Stimulated activated CD8-positive, alpha-beta memory T cell treated with anti-CD3 and anti-CD28 coated beads, Interleukin-7, amount 100 ng/mL, for 4 hours (primary cell): ENCODE measurements around the gene ROR1.

Source experiments
- DNase-seq, 2 donors: peaks; one replicate each; pipeline ENCODE4 v3.0.0-alpha.2; 2020; ENCODE audit warnings: low read depth in 2 of 2

ROR1 gene

GRCh38 chr1:63773815-63774616, at the start of gene ROR1:
Gene ROR1 (plus strand): TSS chr1:63774017.
- peak in 1 of 2 donors; percentile 7 for DNase-seq

DNA sequence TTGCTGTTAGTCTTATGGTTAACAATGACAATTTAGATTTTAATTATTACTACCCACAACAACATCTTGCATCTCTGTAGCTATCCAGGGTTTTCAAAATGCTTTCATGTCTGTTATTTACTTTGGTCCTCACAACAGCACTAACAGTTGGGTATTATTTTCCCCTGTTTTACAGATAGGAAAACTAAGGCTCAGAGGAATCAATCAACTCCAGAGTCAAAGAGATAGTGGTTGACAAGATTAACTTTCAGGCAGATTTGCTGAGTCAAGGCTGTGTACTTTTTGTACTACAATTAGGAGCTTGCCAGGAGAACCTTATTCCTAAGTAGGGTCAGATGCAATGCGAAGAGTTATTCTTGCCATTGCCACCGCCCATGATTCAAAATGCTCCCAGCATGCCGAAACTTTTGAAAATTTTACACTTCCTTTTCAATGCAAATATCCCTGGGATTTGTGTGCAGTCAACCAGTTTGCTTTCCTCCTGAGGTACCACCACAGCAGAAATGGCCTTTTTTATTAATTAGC, 49.4 kb upstream of the ROR1 start:
- DNase-seq = no peak

- DNase-seq = no peak
Observed at GRCh38 chr1:63728611-63729226, 45.1 kb upstream of the ROR1 start.

GRCh38 chr1:63729227-63729620, 44.6 kb upstream of the ROR1 start:
- DNase-seq = no peak

GRCh38 chr1:63730211-63730610, 43.6 kb upstream of the ROR1 start:
- no peak for DNase-seq

DNA sequence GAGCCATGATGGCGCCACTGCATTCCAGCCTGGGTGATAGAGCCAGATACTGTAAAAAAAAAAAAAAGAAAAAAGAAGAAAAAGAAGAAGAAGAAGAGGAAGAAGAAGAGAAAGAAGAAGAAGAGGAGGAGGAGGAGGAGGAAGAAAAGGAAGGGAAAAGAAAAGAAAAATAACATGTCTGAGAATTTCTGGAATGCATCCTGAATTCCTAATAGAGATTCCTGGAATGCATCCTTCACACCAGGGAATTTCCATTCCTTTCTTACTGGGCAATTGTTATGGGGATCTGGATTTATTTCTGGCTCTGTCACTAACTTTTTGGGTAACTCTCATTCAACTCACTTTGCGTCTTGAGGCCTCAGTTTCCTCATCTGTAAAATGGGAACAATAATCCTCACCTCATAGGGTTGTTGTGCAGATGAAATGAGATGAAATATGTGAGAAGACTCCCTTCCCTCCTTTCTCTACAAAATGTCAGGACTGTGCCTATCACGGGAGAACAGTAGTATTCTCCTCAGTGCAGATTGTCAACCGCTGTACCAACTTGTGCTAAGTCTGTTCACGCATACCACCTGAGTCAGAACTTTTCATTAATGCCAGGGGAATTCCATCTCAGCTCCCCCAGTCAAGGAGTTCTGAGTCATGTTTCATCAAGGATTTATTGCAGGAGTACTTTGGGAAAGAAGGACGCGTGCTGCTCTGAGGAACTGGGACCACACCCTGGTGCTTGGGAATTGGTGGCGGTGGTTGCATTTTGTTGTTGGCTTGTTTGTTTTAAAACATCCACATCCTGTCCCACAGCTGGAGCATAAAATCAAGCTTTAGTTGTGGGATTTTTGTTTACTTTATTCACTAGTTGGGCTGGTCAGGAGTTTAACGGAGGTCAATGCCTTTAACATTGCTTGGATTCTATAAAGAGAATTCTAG, 42.4 kb upstream of the ROR1 start:
- DNase-seq = no peak

DNA sequence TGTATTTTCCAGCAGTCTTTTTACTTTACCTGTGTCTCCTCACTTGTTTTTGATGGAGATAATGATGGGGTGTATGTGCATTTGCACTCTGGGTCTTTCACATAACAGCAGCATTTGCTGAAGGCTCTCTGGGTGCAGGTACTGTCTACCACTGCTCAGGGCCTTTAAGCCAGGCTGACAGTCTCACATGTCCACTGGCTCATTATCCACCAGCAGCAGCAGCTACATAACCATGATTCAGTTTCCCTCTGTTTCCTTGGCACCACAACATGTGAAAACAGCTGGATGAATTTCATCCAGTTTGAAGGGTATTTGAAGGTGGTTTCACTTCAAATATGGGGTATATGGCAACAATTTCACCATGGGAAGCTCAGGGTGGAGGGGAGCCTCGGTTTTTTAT, 41.2 kb upstream of the ROR1 start:
- DNase-seq = no peak

DNA sequence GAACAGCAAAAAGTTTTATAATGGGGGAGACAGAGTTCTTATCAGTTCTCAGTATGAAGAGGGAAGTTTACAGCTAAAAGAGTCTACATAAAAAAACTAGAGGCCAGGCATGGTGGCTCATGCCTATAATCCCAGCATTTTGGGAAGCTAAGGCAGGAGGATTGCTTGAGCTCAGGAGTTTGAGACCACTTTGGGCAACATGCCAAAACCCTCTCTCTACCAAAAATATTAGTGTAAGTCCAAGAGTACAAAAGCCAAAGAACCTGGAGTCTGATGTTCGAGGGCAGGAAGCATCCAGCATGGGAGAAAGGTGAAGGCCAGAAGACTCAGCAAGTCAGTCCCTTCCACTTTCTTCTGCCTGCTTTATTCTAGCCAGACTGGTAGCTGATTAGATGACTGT, 35.0 kb upstream of the ROR1 start:
- no peak for DNase-seq

DNA sequence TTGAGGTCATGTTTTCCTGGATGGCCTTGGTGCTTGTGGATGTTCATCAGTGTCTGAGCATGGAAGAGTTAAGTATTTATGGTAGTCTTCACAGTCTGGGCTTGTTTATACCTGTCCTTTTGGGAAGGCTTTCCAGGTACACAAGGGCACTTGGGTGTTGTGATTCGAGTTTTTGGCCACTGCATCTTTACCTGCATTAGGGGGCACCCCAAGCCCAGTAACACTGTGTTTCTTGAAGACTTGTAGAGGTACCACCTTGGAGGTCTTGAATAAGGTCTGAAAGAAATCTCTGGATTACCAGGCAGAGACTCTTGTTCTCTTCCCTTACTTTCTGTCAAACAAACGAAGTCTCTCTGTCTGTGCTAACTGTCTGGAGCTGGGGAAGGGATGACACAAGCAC, 34.4 kb upstream of the ROR1 start:
- no peak for DNase-seq

DNA sequence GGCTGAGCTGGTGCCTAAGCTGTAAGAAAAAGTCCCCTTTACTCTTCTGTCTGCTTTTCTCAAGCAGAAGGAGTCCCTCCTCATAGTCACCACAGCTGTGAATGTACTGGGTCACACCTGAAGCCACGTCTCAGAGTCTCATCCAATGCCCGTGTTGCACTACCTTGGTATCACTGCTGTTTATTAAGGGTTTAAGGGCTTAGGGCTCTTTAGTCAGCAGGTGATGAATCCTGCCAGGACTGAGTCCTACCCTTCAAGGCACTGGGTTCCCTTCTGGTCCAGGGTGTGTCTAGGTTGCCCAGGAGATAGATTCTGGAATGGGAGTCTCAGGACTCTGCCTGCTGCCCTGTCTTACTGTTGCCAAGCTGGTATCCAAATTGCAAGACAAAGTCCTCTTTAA, 33.4 kb upstream of the ROR1 start:
- no peak for DNase-seq

- DNase-seq = no peak
Observed at GRCh38 chr1:63742526-63742925, 31.3 kb upstream of the ROR1 start.

DNA sequence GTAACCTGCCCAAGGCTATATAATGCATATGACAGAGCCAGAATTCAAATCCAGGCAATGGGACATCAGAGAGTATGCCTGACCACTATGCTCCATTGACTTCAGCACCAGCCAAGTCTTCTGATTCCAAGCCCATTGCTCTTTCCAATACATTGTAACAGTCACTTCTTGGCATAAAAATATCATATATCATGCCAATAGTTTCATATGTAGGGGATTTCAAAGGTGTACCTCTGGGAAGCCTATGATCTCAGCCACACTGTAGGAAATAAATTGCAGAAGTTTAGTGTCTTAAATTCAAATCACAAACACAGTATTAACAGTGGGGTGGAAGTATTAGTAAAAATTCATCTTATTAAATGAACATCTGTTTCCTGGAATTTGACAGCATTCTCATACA, 30.0 kb upstream of the ROR1 start:
- DNase-seq = no peak

- no peak for DNase-seq
Observed at GRCh38 chr1:63746129-63746864, 27.5 kb upstream of the ROR1 start.

GRCh38 chr1:63747445-63747844, 26.4 kb upstream of the ROR1 start:
- no peak for DNase-seq

DNA sequence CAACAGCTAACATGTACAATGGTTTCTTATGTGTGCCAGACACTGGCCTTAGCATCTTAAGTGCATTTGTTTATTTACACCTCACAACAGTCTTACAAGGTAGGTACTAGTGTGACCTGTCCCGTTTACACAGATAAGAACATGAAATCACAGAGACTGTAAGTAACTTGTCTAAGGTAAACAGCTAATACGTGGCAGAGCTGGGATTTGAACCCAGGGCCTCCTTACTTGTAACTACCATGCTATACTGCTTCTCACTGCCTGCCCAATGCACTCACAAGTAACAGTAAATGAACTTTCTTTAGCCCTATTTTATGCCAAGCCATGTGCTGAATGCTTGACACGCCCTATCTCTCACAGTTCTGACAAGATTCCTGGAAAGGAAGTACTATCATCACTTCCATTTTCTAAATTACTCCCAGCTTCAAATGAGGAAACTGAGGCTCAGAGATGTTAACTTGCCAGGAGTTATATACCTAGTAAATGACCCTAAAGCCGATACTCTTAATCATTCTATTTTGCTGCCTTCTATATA, 25.7 kb upstream of the ROR1 start:
- DNase-seq = no peak

- no peak for DNase-seq
Observed at GRCh38 chr1:63748641-63749040, 25.2 kb upstream of the ROR1 start.

- DNase-seq = no peak
Observed at GRCh38 chr1:63750721-63751120, 23.1 kb upstream of the ROR1 start.

DNA sequence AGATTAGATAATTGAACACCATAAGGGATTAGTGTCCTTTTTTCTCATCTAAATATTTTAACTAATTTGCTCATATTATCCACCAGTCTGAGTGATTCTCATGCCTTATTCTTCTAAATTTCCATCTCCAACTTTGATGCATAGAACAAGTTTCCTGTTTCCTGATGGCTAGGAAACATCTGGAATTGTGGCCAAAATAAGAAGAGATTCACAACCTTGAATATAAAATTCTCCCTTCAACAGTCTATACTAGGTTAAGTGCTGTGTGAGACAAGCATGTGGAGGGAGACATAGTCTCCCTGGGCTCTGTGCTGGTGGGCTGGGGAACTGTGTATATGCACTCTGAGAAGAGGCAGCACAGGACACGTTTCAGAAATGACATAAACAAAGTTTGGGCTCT, 21.6 kb upstream of the ROR1 start:
- DNase-seq = no peak

DNA sequence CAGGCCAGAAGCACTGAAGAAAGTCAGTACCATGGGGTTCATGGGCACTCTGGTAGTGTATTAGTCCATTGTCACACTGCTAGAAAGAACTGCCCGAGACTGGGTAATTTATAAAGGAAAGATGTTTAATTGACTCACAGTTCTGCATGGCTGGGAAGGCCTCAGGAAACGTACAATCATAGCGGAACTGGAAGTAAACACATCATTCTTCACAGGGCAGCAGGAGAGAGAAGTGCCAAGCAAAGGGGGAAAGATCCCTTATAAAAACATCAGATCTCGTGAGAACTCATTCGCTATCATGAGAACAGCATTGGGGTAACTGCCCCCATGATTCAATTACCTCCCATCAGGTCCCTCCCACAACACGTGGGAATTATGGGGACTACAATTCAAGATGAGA, 20.2 kb upstream of the ROR1 start:
- DNase-seq = no peak

- no peak for DNase-seq
Observed at GRCh38 chr1:63756839-63757238, 17.0 kb upstream of the ROR1 start.

GRCh38 chr1:63757334-63757733, 16.5 kb upstream of the ROR1 start:
- no peak for DNase-seq
